ENCODE data around the gene CCM2.

The CCM2 gene

DNA sequence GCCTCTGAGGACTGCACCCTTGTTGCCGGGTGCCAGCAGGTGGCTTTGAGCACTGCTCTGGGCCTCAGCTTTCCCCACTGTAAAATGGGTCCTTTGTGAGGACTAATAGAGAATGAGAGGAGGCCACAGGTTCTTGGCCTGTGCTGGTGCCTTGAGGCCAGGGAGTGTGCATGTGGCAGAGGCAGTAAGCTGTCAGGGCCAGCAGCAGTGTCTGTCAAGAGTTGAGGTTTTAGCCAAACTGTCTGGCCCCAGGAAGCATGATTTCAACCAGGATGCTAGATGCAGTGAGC, 75.3 kb downstream of the CCM2 start:
- DNase-seq (ENCODE audit: extremely low read depth, low read depth) = no peak
- TF ChIP-seq, protein P1, sequence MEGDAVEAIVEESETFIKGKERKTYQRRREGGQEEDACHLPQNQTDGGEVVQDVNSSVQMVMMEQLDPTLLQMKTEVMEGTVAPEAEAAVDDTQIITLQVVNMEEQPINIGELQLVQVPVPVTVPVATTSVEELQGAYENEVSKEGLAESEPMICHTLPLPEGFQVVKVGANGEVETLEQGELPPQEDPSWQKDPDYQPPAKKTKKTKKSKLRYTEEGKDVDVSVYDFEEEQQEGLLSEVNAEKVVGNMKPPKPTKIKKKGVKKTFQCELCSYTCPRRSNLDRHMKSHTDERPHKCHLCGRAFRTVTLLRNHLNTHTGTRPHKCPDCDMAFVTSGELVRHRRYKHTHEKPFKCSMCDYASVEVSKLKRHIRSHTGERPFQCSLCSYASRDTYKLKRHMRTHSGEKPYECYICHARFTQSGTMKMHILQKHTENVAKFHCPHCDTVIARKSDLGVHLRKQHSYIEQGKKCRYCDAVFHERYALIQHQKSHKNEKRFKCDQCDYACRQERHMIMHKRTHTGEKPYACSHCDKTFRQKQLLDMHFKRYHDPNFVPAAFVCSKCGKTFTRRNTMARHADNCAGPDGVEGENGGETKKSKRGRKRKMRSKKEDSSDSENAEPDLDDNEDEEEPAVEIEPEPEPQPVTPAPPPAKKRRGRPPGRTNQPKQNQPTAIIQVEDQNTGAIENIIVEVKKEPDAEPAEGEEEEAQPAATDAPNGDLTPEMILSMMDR (IDR thresholded peaks at IDR 0.05; ENCODE audit: low read depth, low read length) = no peak

DNA sequence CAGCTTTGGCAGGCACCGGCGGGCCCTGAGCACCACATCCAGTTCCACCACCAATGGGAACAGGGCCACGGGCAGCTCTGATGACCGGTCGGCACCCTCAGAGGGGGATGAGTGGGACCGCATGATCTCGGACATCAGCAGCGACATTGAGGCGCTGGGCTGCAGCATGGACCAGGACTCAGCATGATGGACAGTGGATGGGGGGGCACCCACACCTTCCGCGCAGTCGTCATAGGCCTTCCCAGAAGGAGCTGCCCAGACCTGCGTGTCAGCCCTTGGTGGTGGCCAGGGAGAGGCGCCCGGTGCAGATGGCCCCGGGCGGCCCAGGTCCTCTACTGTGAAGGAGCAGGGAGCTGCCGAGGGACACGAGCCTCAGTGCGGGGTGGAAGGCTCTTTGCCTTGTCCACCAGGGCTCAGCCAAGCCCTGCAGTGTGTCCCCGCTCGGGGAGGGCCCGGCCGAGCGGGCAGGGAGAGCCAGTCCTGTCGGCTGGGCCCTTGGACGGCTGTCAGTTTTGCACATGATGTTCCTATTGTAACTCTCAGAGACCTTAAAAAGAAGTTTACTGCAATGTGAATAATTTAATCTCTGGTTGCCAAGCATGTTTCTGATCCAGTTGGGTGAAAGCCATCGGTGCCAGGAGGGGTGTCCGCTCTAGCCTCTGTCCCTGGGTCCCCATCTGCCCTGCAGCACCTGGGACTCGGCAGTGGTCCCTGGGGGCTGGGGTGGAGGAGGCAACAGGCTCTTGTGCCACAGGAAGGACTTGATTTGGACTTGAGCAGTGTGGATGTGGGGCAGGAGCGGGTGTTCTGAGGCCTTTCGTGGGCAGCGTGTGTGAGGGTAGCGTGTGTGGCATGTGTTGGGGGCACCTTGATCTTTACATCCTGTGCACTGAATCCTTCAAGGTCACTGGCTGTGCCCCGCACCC, 76.1 kb downstream of the CCM2 start:
- TF ChIP-seq, protein P1 (IDR thresholded peaks at IDR 0.05; ENCODE audit: low read depth, low read length) = no peak
- no peak for DNase-seq (ENCODE audit: extremely low read depth, low read depth)

DNA sequence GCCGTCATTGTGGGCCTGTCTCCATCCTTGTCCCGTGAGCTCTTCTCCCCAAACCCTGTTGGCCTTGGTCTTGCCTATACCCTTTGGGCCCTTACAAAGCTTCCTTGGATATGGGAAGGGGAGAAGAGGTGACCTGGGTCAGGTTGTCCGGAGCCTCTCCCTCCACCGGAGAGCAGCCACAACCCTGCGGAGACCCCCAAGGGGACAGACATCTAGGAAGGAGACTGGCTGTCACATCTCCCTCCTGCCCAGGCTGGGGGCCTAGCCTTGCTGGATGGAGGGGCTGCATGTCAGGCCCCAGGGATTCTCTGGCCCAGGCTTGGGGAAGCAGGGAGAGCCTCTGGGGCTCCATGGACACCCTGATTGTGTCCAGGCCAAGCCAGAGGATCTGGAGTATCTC, 76.9 kb downstream of the CCM2 start:
- TF ChIP-seq, protein P1 (IDR thresholded peaks at IDR 0.05; ENCODE audit: low read depth, low read length) = no peak
- DNase-seq (ENCODE audit: extremely low read depth, low read depth) = no peak

DNA sequence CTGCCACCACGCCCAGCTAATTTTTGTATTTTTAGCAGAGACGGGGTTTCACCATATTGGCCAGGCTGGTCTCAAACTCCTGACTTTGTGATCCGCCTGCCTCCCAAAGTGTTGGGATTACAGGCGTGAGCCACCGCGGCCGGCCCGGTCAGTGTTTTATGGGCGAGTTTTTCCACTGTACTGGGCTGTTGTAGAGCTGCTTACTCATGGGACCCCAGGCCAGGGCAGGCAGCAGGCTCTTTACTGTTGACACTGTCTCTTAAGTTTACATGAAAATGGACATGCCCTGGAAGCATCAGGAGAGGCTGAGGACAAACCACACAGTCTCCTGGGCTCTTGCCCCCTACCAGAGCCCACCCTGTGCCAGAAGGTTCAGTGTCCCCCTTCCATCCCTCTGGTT, 77.6 kb downstream of the CCM2 start:
- TF ChIP-seq, protein P1 (IDR thresholded peaks at IDR 0.05; ENCODE audit: low read depth, low read length) = no peak
- DNase-seq (ENCODE audit: extremely low read depth, low read depth) = no peak

DNA sequence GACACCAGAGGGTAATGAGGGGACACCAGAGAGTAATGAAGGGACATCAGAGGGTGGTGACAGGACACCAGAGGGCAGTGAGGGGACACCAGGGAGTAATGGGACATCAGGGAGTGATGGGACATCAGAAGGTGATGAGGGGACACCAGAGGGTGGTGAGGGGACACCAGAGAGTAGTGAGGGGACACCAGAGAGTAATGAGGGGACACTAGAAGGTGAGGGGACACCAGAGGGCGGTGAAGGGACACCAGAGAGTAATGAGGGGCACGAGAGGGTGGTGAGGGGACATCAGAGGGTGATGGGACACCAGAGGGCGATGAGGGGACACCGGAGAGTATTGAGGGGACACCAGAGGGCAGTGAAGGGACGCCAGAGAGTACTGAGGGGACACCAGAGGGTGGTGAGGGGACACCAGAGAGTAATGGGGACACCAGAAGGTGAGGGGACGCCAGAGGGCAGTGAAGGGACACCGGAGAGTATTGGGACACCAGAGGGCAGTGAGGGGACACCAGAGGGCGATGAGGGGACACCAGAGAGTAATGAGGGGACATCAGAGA, 78.2 kb downstream of the CCM2 start:
- no peak for DNase-seq (ENCODE audit: extremely low read depth, low read depth)
- TF ChIP-seq, protein P1 (IDR thresholded peaks at IDR 0.05; ENCODE audit: low read depth, low read length) = no peak

DNA sequence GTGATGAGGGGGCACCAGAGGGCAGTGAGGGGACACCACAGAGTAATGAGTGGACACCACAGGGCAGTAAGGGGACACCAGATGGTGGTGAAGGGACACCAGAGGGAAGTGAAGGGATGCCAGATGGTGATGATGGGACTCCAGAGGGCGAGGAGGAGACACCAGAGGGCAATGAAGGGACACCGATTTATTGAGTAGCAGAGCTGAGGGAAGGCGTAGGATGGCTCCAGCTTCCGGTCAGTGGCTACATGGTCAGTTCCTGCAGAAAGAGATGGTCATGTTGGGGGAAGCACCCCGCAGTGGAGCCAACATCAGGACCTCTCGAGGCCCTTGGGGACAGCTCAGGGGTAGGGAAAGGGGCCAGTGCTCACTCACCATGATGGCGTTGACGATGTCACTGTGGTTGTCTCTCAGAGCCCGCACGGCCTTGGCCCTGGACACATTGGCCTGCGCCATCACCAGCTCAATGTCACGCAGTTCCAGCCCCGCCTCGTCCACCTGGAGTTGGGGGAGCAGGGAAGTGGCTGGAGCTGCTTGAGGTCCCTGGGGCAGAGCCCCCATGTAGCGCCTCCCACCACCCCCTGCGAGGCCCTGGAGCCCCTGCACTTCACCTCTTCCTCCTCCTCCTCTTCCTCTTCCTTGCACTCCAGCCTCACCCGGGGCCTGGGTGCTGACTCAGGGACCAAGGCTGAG, 80.4 kb downstream of the CCM2 start:
- TF ChIP-seq, protein P1 (IDR thresholded peaks at IDR 0.05; ENCODE audit: low read depth, low read length) = no peak
- no peak for DNase-seq (ENCODE audit: extremely low read depth, low read depth)

All from AG09319 (cell line).